Parathyroid adenoma (tissue), 2 donors: ENCODE results near the gene PIWIL4.

Source experiments
- H2AFZ ChIP-seq: fragments of 300-600 bp; sonication (generic); one replicate; pipeline ENCODE4 v1.7.0; 2017; ENCODE audit warnings: antibody characterized with exemption, mild to moderate bottlenecking
- H3K27ac ChIP-seq: fragments of 300-600 bp; sonication (generic); one replicate; pipeline ENCODE4 v1.7.0; 2017
- H3K27me3 ChIP-seq: fragments of 300-600 bp; sonication (generic); one replicate; pipeline ENCODE4 v1.7.0; 2017; ENCODE audit warnings: low read length; ENCODE audit not compliant: control insufficient read depth, insufficient read depth
- H3K36me3 ChIP-seq: fragments of 300-600 bp; sonication (generic); one replicate; pipeline ENCODE4 v1.7.0; 2017; ENCODE audit warnings: low read length; ENCODE audit not compliant: control insufficient read depth, insufficient read depth
- H3K4me1 ChIP-seq: fragments of 300-600 bp; sonication (generic); one replicate; pipeline ENCODE4 v1.7.0; 2017; ENCODE audit warnings: control low read depth
- H3K4me2 ChIP-seq: fragments of 300-600 bp; sonication (generic); one replicate; pipeline ENCODE4 v1.7.0; 2017; ENCODE audit warnings: low read length
- H3K4me3 ChIP-seq: fragments of 300-600 bp; sonication (generic); one replicate; pipeline ENCODE4 v1.7.0; 2017; ENCODE audit warnings: low read depth, low read length
- H3K79me2 ChIP-seq: fragments of 300-600 bp; sonication (generic); one replicate; pipeline ENCODE4 v1.7.0; 2017; ENCODE audit warnings: control low read depth
- H3K9ac ChIP-seq: fragments of 300-600 bp; sonication (generic); one replicate; pipeline ENCODE4 v1.7.0; 2017; ENCODE audit warnings: mild to moderate bottlenecking
- H3K9me3 ChIP-seq: fragments of 300-600 bp; sonication (generic); one replicate; pipeline ENCODE4 v1.7.0; 2017; ENCODE audit warnings: low read length; ENCODE audit not compliant: control insufficient read depth
- TF ChIP-seq, protein P1 (sequence below): fragments of 300-600 bp; sonication (generic); IDR thresholded peaks from one replicate; pipeline ENCODE4 v1.7.0; 2017; ENCODE audit warnings: antibody characterized with exemption, mild to moderate bottlenecking
- donor health status: primary hyperparathyroidism.

Gene PIWIL4

DNA sequence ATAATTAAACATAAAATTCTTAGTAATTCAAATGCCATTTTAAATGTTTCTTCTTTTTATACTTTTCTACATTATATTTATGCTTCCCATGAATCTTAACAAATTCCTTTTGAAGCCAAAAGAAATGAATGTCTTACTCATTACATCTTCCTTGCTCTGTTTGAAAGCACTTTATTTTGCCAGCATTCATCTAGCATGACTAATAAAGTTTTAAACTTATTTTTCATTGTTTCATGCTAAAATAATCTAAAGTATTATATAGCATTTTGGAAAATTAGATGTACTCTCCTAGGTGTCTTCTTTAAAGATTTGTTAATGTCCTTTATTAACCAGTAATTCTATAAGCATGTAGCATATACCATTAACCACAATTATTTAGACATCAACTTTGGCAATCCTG is 9.7 kb upstream of the PIWIL4 start:
- Histone ChIP-seq H3K4me1 (no peaks in the 10 kb centered on the region), H3K36me3 (no peaks in the 10 kb centered on the region), H3K4me2 (no peak overlapping the region), H2AFZ (no peak overlapping the region), H3K9ac (no peak overlapping the region), H3K27me3 (no peaks in the 10 kb centered on the region), H3K79me2 (no peaks in the 10 kb centered on the region), H3K27ac (no peak overlapping the region), H3K9me3 (no peaks in the 10 kb centered on the region), H3K4me3 (no peak overlapping the region)
- TF ChIP-seq, protein P1, sequence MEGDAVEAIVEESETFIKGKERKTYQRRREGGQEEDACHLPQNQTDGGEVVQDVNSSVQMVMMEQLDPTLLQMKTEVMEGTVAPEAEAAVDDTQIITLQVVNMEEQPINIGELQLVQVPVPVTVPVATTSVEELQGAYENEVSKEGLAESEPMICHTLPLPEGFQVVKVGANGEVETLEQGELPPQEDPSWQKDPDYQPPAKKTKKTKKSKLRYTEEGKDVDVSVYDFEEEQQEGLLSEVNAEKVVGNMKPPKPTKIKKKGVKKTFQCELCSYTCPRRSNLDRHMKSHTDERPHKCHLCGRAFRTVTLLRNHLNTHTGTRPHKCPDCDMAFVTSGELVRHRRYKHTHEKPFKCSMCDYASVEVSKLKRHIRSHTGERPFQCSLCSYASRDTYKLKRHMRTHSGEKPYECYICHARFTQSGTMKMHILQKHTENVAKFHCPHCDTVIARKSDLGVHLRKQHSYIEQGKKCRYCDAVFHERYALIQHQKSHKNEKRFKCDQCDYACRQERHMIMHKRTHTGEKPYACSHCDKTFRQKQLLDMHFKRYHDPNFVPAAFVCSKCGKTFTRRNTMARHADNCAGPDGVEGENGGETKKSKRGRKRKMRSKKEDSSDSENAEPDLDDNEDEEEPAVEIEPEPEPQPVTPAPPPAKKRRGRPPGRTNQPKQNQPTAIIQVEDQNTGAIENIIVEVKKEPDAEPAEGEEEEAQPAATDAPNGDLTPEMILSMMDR = no peak

DNA sequence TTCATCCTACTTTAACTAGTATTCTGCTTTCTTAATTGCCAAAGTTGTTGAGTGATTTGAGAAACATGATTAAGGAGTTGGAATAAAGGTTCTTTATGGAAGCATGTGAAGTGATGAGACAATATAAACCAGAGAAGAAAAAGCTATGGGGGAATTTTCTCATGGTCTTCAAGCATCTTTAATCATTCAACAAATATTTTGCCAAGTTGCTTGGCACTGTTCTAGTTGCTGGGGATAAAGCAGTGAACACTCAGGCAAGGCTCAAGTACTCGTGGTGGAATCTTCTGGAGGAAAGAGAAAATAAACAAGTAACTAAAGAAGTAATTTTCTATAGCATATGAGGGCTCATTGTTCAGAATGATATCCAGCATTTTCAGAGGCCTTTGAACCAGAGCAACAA is 9.2 kb upstream of the PIWIL4 start:
- no peaks in the 10 kb centered on the region for H3K36me3 ChIP-seq
- H3K27me3 ChIP-seq = no peaks in the 10 kb centered on the region
- no peak overlapping the region for H3K4me2 ChIP-seq
- H3K27ac ChIP-seq = no peak overlapping the region
- TF ChIP-seq, protein P1 = no peak
- H3K4me1 ChIP-seq = no peaks in the 10 kb centered on the region
- no peak overlapping the region for H3K9ac ChIP-seq
- H3K9me3 ChIP-seq = no peaks in the 10 kb centered on the region
- H3K79me2 ChIP-seq = no peaks in the 10 kb centered on the region
- H3K4me3 ChIP-seq = no peak overlapping the region
- H2AFZ ChIP-seq = no peak overlapping the region

- Histone ChIP-seq H3K79me2 (no peaks in the 10 kb centered on the region), H3K4me2 (no peak overlapping the region), H3K27ac (no peak overlapping the region), H3K4me1 (no peaks in the 10 kb centered on the region), H3K36me3 (no peaks in the 10 kb centered on the region), H3K9me3 (no peaks in the 10 kb centered on the region), H2AFZ (no peak overlapping the region), H3K9ac (no peak overlapping the region), H3K4me3 (no peak overlapping the region), H3K27me3 (no peaks in the 10 kb centered on the region)
- TF ChIP-seq, protein P1 = no peak
These were observed 8.7 kb upstream of the PIWIL4 start for GRCh38 chr11:94558468-94558867.

DNA sequence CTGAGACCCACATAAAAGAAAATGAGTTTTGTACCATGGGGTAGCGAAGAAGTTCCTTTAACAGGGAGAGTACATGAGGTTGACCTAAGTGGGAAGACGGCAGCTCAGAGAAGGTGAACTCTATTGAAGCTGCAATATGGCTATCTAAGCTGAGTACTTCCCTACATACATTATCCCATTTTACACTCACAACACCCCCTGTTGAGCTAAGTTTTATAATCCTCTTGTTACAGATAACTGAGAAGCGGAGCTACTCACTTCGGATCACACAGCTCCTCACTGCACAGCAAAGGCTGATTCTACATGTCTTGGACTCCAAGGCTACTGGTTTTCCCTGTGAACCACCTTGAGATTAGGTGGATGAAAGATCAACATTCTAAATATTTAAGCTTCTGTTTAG is 8.2 kb upstream of the PIWIL4 start:
- Histone ChIP-seq H3K9ac (no peak overlapping the region), H3K4me1 (no peaks in the 10 kb centered on the region), H3K4me2 (no peak overlapping the region), H3K27me3 (no peaks in the 10 kb centered on the region), H3K9me3 (no peaks in the 10 kb centered on the region), H2AFZ (no peak overlapping the region), H3K4me3 (no peak overlapping the region), H3K36me3 (no peaks in the 10 kb centered on the region), H3K27ac (no peak overlapping the region), H3K79me2 (no peaks in the 10 kb centered on the region)
- TF ChIP-seq, protein P1 = no peak

GRCh38 chr11:94559361-94559760 is 7.8 kb upstream of the PIWIL4 start:
- no peak overlapping the region for H3K27ac ChIP-seq
- H3K4me2 ChIP-seq = no peak overlapping the region
- TF ChIP-seq, protein P1 = no peak
- no peaks in the 10 kb centered on the region for H3K79me2 ChIP-seq
- H3K4me1 ChIP-seq = no peaks in the 10 kb centered on the region
- H3K27me3 ChIP-seq = no peaks in the 10 kb centered on the region
- H3K9ac ChIP-seq = no peak overlapping the region
- H3K4me3 ChIP-seq = no peak overlapping the region
- H3K9me3 ChIP-seq = no peaks in the 10 kb centered on the region
- H2AFZ ChIP-seq = no peak overlapping the region
- H3K36me3 ChIP-seq = no peaks in the 10 kb centered on the region
